Astrocyte (in vitro differentiated cells and primary cell): Measurements from ENCODE around the gene KIAA1549.

ENCODE experiments used
- CTCF ChIP-seq: IDR thresholded peaks from 2 replicates; pipeline ENCODE4 v1.5.1; 2011; ENCODE audit warnings: low read depth, mild to moderate bottlenecking, inconsistent platforms, low read length, moderate library complexity; ENCODE audit not compliant: insufficient read depth
- EZH2 ChIP-seq: IDR thresholded peaks from 2 replicates; pipeline ENCODE4 v1.6.1; 2012; ENCODE audit warnings: mild to moderate bottlenecking, low read length, inconsistent platforms; ENCODE audit not compliant: insufficient read depth

GRCh38 chr7:139029353-139029752 is 48.2 kb upstream of the KIAA1549 start:
- TF ChIP-seq CTCF (no peak), EZH2 (no peak)
